B cell (primary cell): ENCODE data around the gene NKX1-1. TPM values are rescaled to one million over a fixed set of nuclear protein-coding genes. Genes with fewer than 3 reads are reported as not detected.

Experiments
- ATAC-seq: fragments of 200-7000 bp; cut with Tn5 transposase; one replicate; pipeline ENCODE4 v1.10.0; 2021; ENCODE audit warnings: low read depth, mild to moderate bottlenecking, moderate number of reproducible peaks, moderate library complexity
- CTCF ChIA-PET: fragments of 350-600 bp; sonication (Branson Sonifier 250); formaldehyde crosslinking; loops from one replicate; lab custom pipeline; 2021; ENCODE audit warnings: antibody characterized with exemption, inconsistent platforms; lab: Charles Lee
- POLR2A ChIA-PET: fragments of 350-600 bp; sonication (Branson Sonifier 250); formaldehyde crosslinking; loops from one replicate; lab custom pipeline; 2021; ENCODE audit warnings: antibody characterized with exemption; lab: Charles Lee
- DNase-seq: peaks from one replicate; pipeline ENCODE4 v3.0.0; 2013
- H2AFZ ChIP-seq: 2 replicates; pipeline ENCODE4 v1.6.1; 2012; ENCODE audit warnings: mild to moderate bottlenecking, low read depth, low read length; ENCODE audit not compliant: insufficient read depth, poor library complexity, severe bottlenecking
- H3K27ac ChIP-seq, 2 donors: 1 replicate in 1 of 2; 2 replicates in 1 of 2; pipeline ENCODE4 v1.5.1; 2012 to 2013; ENCODE audit warnings: low read length in 2 of 2, mild to moderate bottlenecking in 2 of 2, moderate library complexity in 1 of 2
- H3K27me3 ChIP-seq, 4 experiments: fragments of 200-600 bp in 1 of 4; sonication (generic) in 1 of 4; replicated peaks in 1 of 4; 1 replicate in 2 of 4; 2 replicates in 2 of 4; pipeline versions ENCODE4 v1.6.1 to v1.7.0; 2013 to 2016; ENCODE audit warnings: low read length in 3 of 4, mild to moderate bottlenecking in 2 of 4, mixed read lengths in 1 of 4, moderate library complexity in 1 of 4; ENCODE audit not compliant: insufficient read depth in 4 of 4, control insufficient read depth in 3 of 4; ENCODE audit errors: control extremely low read depth in 1 of 4
- H3K36me3 ChIP-seq, 2 experiments: replicated peaks in 1 of 2; 1 replicate in 1 of 2; 2 replicates in 1 of 2; pipeline versions ENCODE4 v1.6.1 to v1.7.1; 2013; ENCODE audit warnings: low read length in 1 of 2; ENCODE audit not compliant: insufficient read depth in 2 of 2, control insufficient read depth in 1 of 2; ENCODE audit errors: control extremely low read depth in 1 of 2, extremely low read depth in 1 of 2
- H3K4me1 ChIP-seq, 2 donors: fragments of 200-600 bp in 1 of 2; sonication (generic) in 1 of 2; 1 replicate in 1 of 2; 2 replicates in 1 of 2; pipeline versions ENCODE4 v1.5.1 to v1.6.1; 2013 to 2017; ENCODE audit warnings: low read length in 2 of 2; ENCODE audit not compliant: control insufficient read depth in 2 of 2, insufficient read depth in 2 of 2
- H3K4me2 ChIP-seq: replicated peaks from 2 replicates; pipeline ENCODE3; 2012; ENCODE audit warnings: mild to moderate bottlenecking, low read depth, low read length; ENCODE audit not compliant: poor library complexity, severe bottlenecking
- H3K4me3 ChIP-seq, 5 experiments: fragments of 200-600 bp in 1 of 5; sonication (generic) in 1 of 5; 1 replicate in 3 of 5; 2 replicates in 2 of 5; pipeline versions ENCODE4 v1.5.1 to v1.7.0; 2011 to 2016; ENCODE audit warnings: low read length in 4 of 5, mild to moderate bottlenecking in 4 of 5, low read depth in 2 of 5, control low read depth in 1 of 5, moderate library complexity in 1 of 5; ENCODE audit not compliant: insufficient read depth in 1 of 5; ENCODE audit errors: control extremely low read depth in 1 of 5, extremely low read depth in 1 of 5
- H3K79me2 ChIP-seq: fragments of 200-600 bp; sonication (generic); one replicate; pipeline ENCODE4 v1.6.0; 2016; ENCODE audit warnings: low read length; ENCODE audit not compliant: control insufficient read depth, insufficient read depth
- H3K9ac ChIP-seq: fragments of 200-600 bp; sonication (generic); 2 replicates; pipeline ENCODE4 v1.6.1; 2017; ENCODE audit warnings: mild to moderate bottlenecking, low read length, moderate library complexity
- H3K9me3 ChIP-seq, 3 donors: one replicate each; pipeline versions ENCODE4 v1.6.1 to v1.7.1; 2013; ENCODE audit warnings: low read length in 2 of 3; ENCODE audit not compliant: control insufficient read depth in 2 of 3, insufficient read depth in 1 of 3; ENCODE audit errors: control extremely low read depth in 1 of 3
- H4K20me1 ChIP-seq: 2 replicates; pipeline ENCODE4 v1.6.0; 2012; ENCODE audit warnings: mild to moderate bottlenecking, low read length; ENCODE audit not compliant: insufficient read depth, control insufficient read depth, poor library complexity, severe bottlenecking
- H3K27ac Mint-ChIP-seq: one replicate; pipeline ENCODE4 v1.8.0; 2021; ENCODE audit warnings: mixed read lengths
- H3K27me3 Mint-ChIP-seq: one replicate; pipeline ENCODE4 v1.8.0; 2021; ENCODE audit warnings: mixed read lengths
- H3K4me1 Mint-ChIP-seq: one replicate; pipeline ENCODE4 v1.8.0; 2021; ENCODE audit warnings: mixed read lengths
- H3K4me3 Mint-ChIP-seq: one replicate; pipeline ENCODE4 v1.8.0; 2021; ENCODE audit warnings: mixed read lengths
- H3K9me3 Mint-ChIP-seq: one replicate; pipeline ENCODE4 v1.8.0; 2022; ENCODE audit warnings: mixed read lengths; ENCODE audit not compliant: insufficient read depth
- EZH2 ChIP-seq: IDR thresholded peaks from 2 replicates; pipeline ENCODE4 v1.6.1; 2012; ENCODE audit warnings: borderline replicate concordance, low read depth, mild to moderate bottlenecking, moderate library complexity, low read length; ENCODE audit not compliant: insufficient read depth, poor library complexity, severe bottlenecking
- WGBS: methylation state at CpG from one replicate; pipeline ENCODE4 v1.1.5; 2013; ENCODE audit warnings: missing lambda C conversion rate; ENCODE audit not compliant: insufficient coverage; 5-methylcytosine and 5-hydroxymethylcytosine counted together
- intact Hi-C: fragments of 100-400 bp; cut with micrococcal nuclease; formaldehyde crosslinking; loops from one replicate; pipeline ENCODE4 v1.10.0; 2022
- polyA plus RNA-seq: library from polyadenylated mRNA; depleted of rRNA; stranded (reverse); fragments of >200 nt; gene quantifications from 2 replicates; pipeline ENCODE4 v1.2.3, GENCODE V29; 2012
- total RNA-seq, 2 donors: library from RNA; stranded (reverse); fragments of 120-200 nt in 1 of 2; gene quantifications; 1 replicate in 1 of 2; 2 replicates in 1 of 2; pipeline versions ENCODE4 v1.2.3 to v1.2.4, GENCODE V29; 2013 to 2022
- TF ChIP-seq, protein P1 (sequence below): fragments of 200-600 bp; IDR thresholded peaks from one replicate; pipeline ENCODE4 v1.8.0; 2022; ENCODE audit warnings: antibody characterized with exemption, mild to moderate bottlenecking

NKX1-1 gene
- total and polyA plus RNA-seq, 2 donors (not counting 1 experiment from before 2014, with no cell fraction given): not detected

DNA sequence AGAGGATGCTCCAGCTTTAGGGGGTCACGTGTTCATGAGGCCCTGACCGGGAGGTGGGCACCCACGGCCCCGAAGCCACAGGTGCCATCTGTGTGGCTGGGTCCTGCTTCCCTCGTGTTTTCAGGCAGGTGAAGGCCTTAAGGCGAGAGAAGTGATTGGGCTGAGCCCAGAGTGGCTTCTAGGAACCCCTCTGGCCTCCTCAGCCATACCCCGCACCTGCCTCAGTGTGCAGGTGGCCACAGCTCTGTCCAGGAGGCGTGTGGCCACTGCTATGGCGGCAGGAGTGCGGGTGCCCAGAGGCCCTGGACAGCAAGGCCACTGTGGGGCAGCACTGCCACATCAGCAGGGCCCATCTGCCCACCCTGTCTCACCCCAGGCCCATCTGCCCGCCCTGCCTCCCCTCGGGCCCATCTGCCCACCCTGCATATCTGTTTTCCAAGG, 25.0 kb downstream of the NKX1-1 start:
- no peak overlapping the region for H3K27ac ChIP-seq
- no peak overlapping the region for H3K4me3 Mint-ChIP-seq
- CTCF ChIA-PET: no interaction called here
- H3K79me2 ChIP-seq: no peaks in the 10 kb centered on the region
- POLR2A ChIA-PET: no interaction called here
- no peak overlapping the region for H3K27ac Mint-ChIP-seq
- H3K9ac ChIP-seq: no peak overlapping the region
- H3K36me3 ChIP-seq: peaks cover 0 to 3% of the 10 kb centered on the region in 2 experiments
- H3K4me1 Mint-ChIP-seq: no peaks in the 10 kb centered on the region
- H3K4me1 ChIP-seq: no peaks in the 10 kb centered on the region
- no peak overlapping the region for H2AFZ ChIP-seq
- WGBS: 96% methylated on average over 10 of the region's 12 CpGs
- ATAC-seq: no peak
- no peak overlapping the region for H3K4me3 ChIP-seq
- H4K20me1 ChIP-seq: no peaks in the 10 kb centered on the region
- no peak overlapping the region for H3K4me2 ChIP-seq
- no peaks in the 10 kb centered on the region for H3K9me3 Mint-ChIP-seq
- TF ChIP-seq EZH2: no peak
- TF ChIP-seq, protein P1, sequence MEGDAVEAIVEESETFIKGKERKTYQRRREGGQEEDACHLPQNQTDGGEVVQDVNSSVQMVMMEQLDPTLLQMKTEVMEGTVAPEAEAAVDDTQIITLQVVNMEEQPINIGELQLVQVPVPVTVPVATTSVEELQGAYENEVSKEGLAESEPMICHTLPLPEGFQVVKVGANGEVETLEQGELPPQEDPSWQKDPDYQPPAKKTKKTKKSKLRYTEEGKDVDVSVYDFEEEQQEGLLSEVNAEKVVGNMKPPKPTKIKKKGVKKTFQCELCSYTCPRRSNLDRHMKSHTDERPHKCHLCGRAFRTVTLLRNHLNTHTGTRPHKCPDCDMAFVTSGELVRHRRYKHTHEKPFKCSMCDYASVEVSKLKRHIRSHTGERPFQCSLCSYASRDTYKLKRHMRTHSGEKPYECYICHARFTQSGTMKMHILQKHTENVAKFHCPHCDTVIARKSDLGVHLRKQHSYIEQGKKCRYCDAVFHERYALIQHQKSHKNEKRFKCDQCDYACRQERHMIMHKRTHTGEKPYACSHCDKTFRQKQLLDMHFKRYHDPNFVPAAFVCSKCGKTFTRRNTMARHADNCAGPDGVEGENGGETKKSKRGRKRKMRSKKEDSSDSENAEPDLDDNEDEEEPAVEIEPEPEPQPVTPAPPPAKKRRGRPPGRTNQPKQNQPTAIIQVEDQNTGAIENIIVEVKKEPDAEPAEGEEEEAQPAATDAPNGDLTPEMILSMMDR: no peak
- no peaks in the 10 kb centered on the region for H3K27me3 Mint-ChIP-seq
- DNase-seq: no peak
- no peaks in the 10 kb centered on the region for H3K9me3 ChIP-seq
- no peaks in the 10 kb centered on the region for H3K27me3 ChIP-seq
- intact Hi-C loops: no loop called here

DNA sequence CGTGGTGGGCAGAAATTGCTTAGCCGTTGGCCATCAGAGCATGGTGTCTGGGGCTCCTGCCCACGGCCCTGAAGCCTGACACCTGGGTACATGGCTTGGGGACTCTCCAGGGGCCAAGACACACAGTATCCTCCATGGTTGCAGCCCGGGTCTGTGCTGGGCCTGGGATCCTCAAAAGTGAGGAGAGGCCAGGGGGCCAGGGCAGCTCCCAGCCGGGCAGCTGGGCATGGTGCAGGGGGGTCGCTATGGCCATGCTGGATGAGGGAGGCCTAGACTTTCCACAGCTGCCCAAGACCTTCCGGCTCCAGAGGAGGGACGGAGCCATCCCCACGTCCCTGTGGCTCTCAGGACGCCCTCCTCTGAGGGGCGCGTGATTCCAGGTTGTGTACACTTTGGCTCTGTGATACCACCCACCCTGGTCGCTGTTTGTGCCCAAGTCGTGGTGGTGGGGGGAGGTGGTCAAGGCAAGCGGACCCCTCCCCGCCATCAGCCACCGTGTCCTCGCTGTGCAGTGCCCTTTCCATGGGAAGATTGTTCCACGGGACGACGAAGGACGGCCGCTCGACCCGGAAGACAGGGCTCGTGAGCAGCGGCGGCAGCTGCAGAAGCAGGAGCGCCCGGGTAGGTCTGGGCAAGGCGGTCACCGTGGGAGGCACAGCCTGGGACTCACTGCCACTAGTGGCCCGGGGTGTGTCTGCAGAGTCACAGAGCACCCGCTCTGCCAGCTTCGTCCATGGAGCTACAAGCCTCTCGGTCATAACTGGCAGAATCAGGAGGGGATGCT, 25.7 kb downstream of the NKX1-1 start:
- no peaks in the 10 kb centered on the region for H3K79me2 ChIP-seq
- intact Hi-C loops: no loop called here
- DNase-seq (no peak), ATAC-seq (no peak)
- no peak overlapping the region for H2AFZ ChIP-seq
- H3K9ac ChIP-seq: no peak overlapping the region
- Mint-ChIP-seq H3K27ac (no peak overlapping the region), H3K27me3 (no peaks in the 10 kb centered on the region), H3K4me3 (no peak overlapping the region), H3K4me1 (no peaks in the 10 kb centered on the region), H3K9me3 (no peaks in the 10 kb centered on the region)
- H3K4me3 ChIP-seq: no peak overlapping the region
- H4K20me1 ChIP-seq: no peaks in the 10 kb centered on the region
- H3K4me1 ChIP-seq: no peaks in the 10 kb centered on the region
- ChIA-PET POLR2A (no interaction called here), CTCF (no interaction called here)
- H3K27me3 ChIP-seq: no peaks in the 10 kb centered on the region
- no peak overlapping the region for H3K27ac ChIP-seq
- no peak for TF ChIP-seq EZH2
- TF ChIP-seq, protein P1: no peak
- peaks cover 0 to 3% of the 10 kb centered on the region in 2 experiments for H3K36me3 ChIP-seq
- H3K9me3 ChIP-seq: no peaks in the 10 kb centered on the region
- WGBS: 89% methylated on average over 34 of the region's 36 CpGs
- no peak overlapping the region for H3K4me2 ChIP-seq
